Measurements from ENCODE around the gene LIMK1. TPM values are rescaled to one million over a fixed set of nuclear protein-coding genes. Genes with fewer than 3 reads are reported as not detected.

Gene LIMK1
- total RNA-seq, 2 donors from 2014 or later, result 19.7 to 19.9 TPM

- no peak for ATAC-seq (ENCODE audit: insufficient number of reproducible peaks, low FRiP score, low read depth)
- Histone ChIP-seq H3K36me3 (peaks cover 84% of the 10 kb centered on the region), H3K4me3 (no peak overlapping the region), H3K27me3 (replicated peaks; ENCODE audit: insufficient read depth) (no peaks in the 10 kb centered on the region), H3K9me3 (no peaks in the 10 kb centered on the region), H3K4me1 (ENCODE audit: control insufficient read depth in 1 of 2, low read depth in 2 of 2) (peaks cover 14 to 66% of the 10 kb centered on the region in 2 donors), H3K27ac (peak overlapping the region; percentile 66 to 82)
- no peak for TF ChIP-seq CTCF (IDR thresholded peaks at IDR 0.05)
- no peak for DNase-seq (ENCODE audit: low spot score)
Measured at GRCh38 chr7:74057216-74057925, 26.2 kb upstream of the LIMK1 start.

GRCh38 chr7:74057987-74058386, 25.6 kb upstream of the LIMK1 start:
- H3K4me1 ChIP-seq (ENCODE audit: control insufficient read depth in 1 of 2, low read depth in 2 of 2), result peaks cover 14 to 72% of the 10 kb centered on the region in 2 donors
- H3K27me3 ChIP-seq (replicated peaks; ENCODE audit: insufficient read depth), result no peaks in the 10 kb centered on the region
- DNase-seq (ENCODE audit: low spot score) (no peak), ATAC-seq (ENCODE audit: insufficient number of reproducible peaks, low FRiP score, low read depth) (no peak)
- H3K36me3 ChIP-seq, result peaks cover 86% of the 10 kb centered on the region
- no peak overlapping the region for H3K4me3 ChIP-seq
- H3K27ac ChIP-seq, result peak overlapping the region; percentile 66 to 82
- no peak for TF ChIP-seq CTCF (IDR thresholded peaks at IDR 0.05)
- no peaks in the 10 kb centered on the region for H3K9me3 ChIP-seq

- no peak for TF ChIP-seq CTCF (IDR thresholded peaks at IDR 0.05)
- H3K9me3 ChIP-seq, result no peaks in the 10 kb centered on the region
- peaks cover 86% of the 10 kb centered on the region for H3K36me3 ChIP-seq
- H3K4me1 ChIP-seq (ENCODE audit: control insufficient read depth in 1 of 2, low read depth in 2 of 2), result peaks cover 14 to 77% of the 10 kb centered on the region in 2 donors
- H3K27me3 ChIP-seq (replicated peaks; ENCODE audit: insufficient read depth), result no peaks in the 10 kb centered on the region
- peak overlapping the region; percentile 66 to 82 for H3K27ac ChIP-seq
- DNase-seq (ENCODE audit: low spot score) (no peak), ATAC-seq (ENCODE audit: insufficient number of reproducible peaks, low FRiP score, low read depth) (no peak)
- H3K4me3 ChIP-seq, result no peak overlapping the region
Measured at GRCh38 chr7:74058486-74058885, 25.1 kb upstream of the LIMK1 start.

- Histone ChIP-seq H3K9me3 (no peaks in the 10 kb centered on the region), H3K4me3 (no peak overlapping the region), H3K36me3 (peaks cover 91% of the 10 kb centered on the region), H3K27ac (peak overlapping the region; percentile 66 to 82), H3K27me3 (replicated peaks; ENCODE audit: insufficient read depth) (no peaks in the 10 kb centered on the region), H3K4me1 (ENCODE audit: control insufficient read depth in 1 of 2, low read depth in 2 of 2) (peaks cover 14 to 77% of the 10 kb centered on the region in 2 donors)
- ATAC-seq (ENCODE audit: insufficient number of reproducible peaks, low FRiP score, low read depth) (no peak), DNase-seq (ENCODE audit: low spot score) (no peak)
- no peak for TF ChIP-seq CTCF (IDR thresholded peaks at IDR 0.05)
Measured at GRCh38 chr7:74059037-74059436, 24.6 kb upstream of the LIMK1 start.

GRCh38 chr7:74059681-74060588, 23.7 kb upstream of the LIMK1 start:
- no peak for DNase-seq (ENCODE audit: low spot score)
- no peak overlapping the region for H3K4me3 ChIP-seq
- no peak for TF ChIP-seq CTCF (IDR thresholded peaks at IDR 0.05)

More at GRCh38 chr7:74059681-74060588, 23.7 kb upstream of the LIMK1 start:
- H3K9me3 ChIP-seq, result no peaks in the 10 kb centered on the region
- peak overlapping the region; percentile 79 to 82 for H3K27ac ChIP-seq
- no peaks in the 10 kb centered on the region for H3K27me3 ChIP-seq (replicated peaks; ENCODE audit: insufficient read depth)
- no peak for ATAC-seq (ENCODE audit: insufficient number of reproducible peaks, low FRiP score, low read depth)
- peaks cover 14 to 69% of the 10 kb centered on the region in 2 donors for H3K4me1 ChIP-seq (ENCODE audit: control insufficient read depth in 1 of 2, low read depth in 2 of 2)
- H3K36me3 ChIP-seq, result peaks cover 89% of the 10 kb centered on the region
